Right renal cortex interstitium (tissue), 3 donors: ENCODE data around the gene FGF13. TPM values are rescaled to one million over a fixed set of nuclear protein-coding genes. Genes with fewer than 3 reads are reported as not detected.
A peak's percentile ranks its signal among the peaks of the same experiment; 100 is the strongest.

Experiments
- DNase-seq, 3 donors: peaks; one replicate each; pipeline ENCODE4 v3.0.0-alpha.2; 2013; ENCODE audit warnings: low read depth in 3 of 3, low spot score in 2 of 3
- polyA plus RNA-seq, 3 donors: library from polyadenylated mRNA; unstranded; fragments of 120-200 nt; gene quantifications; one replicate each; pipeline ENCODE4 v1.2.1, GENCODE V29; 2013; ENCODE audit not compliant: insufficient read length in 3 of 3

The FGF13 gene
- 10 to 100 TPM; 27.1 to 31.2 (median 30.8) TPM for polyA plus RNA-seq

DNA sequence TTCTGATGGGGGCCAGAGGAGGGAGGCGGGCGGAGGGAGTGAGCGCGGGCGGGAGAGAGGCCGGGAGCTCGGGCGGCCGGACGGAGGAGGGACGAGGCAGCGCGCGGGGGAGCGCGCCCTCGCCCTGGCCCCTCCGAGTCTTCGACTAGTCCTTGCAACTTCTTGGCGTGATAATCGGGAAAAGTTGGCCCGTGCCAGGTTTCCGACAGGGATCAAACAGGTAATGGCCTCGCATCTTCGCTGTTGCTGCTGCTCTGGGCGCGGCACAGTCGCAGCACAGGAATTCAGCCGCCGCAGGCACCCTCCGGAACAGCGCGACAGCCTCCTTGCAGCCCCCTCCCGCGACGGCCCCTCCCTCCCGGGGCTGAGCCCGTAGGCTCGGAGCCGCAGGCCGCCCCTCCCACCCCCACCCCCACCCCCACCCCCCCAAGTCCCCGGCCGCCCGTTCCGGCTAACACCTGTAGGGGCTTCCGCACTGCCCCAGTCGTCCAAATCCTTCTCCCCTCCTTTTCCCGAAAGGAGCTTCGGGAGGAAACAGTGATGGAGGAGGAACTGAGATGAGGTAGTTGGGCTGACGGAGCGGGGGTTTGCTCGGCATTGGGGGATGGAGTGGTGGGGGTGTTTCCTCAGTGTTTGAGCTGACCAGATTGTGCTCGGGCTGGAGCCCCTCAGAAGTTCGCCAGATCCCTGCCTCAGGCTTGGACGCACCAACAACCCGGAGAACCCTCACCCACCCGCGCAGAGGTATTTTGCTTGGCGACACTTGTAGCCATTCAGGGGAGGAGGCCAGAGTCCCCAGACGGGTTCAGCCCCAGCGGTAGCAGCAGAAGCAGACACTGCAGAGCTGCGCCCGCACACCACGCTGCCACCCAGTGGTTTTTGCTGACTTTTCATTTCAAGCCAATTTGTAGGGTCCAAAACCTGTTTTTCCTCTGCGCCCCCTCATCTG, at the start of gene FGF13:
FGF13 (minus strand) TSS at position 319 of the 949 bp plus-strand sequence. CDS start 714 bp downstream, outside the sequence.
- peak in 1 of 3 donors; percentile 24 for DNase-seq

DNA sequence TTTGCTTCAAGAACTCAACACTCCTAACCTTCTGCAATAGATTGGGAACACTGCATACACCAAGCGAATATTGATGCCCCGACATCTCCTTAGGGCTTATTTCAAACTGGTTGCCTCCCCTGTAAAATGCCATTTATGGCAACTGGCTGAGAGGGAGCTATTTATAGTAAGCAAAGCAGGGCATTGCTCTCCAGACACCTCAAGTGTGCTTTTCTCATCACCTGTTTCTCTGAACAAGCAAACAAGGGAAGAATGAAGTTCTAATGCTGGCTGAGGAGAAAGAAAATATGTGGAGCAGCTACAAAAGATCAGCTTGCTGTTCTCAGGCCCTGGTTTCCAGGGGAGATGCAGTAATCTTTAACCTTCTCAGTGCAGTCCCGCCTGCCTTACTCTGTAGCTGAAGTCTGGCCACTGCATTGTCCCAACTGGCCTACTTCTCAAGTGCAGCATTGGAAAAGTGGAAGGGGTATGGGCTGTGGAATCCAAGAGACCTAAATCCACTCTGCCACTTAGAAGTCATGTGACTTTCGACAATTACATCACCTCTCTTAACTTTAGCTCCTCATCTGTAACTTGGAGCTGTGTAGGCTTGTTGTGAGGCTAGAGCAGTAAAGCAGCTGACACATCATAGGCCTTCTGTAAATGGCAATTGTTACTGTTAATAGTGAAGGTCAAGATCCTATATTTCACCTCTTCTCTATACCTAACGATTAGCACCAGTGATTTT, 47.9 kb upstream of the FGF13 start:
- no peak for DNase-seq

- DNase-seq: peak in 2 of 3 donors; percentile 9 to 23
These were observed 44.7 kb upstream of the FGF13 start for GRCh38 chrX:138756234-138756633.

GRCh38 chrX:138754861-138755260, 43.3 kb upstream of the FGF13 start:
- DNase-seq: no peak

- DNase-seq: no peak
These were observed 37.0 kb upstream of the FGF13 start for GRCh38 chrX:138748480-138748879.

DNA sequence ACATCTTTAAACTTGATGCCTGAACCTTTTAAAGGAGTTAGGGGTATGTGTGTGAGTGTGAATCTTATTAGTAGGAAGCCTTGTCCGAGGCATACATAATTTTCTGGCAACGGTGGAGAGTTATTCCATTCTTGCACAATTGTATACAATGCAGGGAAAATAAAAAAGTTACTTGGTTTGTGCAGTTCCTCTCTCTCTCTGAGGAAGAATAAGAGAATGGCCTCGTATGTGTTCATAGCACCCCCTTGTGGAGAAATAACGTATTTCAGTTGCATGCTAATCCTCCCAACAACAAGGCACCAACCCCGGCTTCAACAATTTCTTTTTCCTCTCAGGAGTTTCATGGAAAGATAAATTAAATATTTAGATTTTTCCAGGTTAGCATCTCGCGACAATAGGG, 33.7 kb upstream of the FGF13 start:
- DNase-seq: peak in 1 of 3 donors; percentile 31

- no peak for DNase-seq
These were observed 30.7 kb upstream of the FGF13 start for GRCh38 chrX:138742217-138742616.

DNA sequence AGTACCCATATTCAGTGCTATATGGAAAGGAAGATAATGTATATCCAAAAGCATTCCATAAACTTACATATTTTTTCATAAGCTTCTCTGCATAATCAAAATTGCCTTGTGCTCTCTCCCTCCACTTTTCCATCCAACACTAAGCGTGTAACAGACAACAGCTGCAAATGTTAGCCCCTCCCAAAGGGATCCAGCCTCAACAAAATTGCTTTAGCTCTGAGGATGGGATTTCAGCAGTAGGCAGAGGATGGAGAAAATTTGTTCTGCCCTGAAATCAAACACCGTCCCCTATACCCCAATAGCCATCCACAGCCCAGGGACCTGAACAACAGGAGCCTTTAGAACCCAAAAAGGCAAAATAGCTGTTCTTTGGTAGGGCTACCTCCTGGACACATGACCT, 28.8 kb upstream of the FGF13 start:
- DNase-seq: no peak

DNA sequence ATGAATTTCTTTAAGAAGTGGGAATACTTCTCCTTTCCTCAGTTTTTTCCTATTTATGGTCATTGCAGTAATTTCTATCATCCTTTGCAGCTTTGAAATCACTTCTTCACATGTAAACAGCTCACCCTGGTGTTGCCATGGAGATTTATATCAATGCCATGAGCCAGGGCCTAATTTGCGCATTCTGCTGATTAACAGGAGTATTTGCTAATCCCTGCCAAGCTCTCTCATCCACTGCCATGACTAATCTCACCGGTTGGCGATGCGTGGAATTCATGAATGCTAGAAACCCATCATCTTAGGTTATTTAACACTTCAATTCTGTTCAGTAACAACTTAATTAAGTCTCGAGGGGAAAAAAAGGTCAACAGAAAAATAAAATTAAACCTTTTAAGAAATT, 11.8 kb upstream of the FGF13 start:
- no peak for DNase-seq

DNA sequence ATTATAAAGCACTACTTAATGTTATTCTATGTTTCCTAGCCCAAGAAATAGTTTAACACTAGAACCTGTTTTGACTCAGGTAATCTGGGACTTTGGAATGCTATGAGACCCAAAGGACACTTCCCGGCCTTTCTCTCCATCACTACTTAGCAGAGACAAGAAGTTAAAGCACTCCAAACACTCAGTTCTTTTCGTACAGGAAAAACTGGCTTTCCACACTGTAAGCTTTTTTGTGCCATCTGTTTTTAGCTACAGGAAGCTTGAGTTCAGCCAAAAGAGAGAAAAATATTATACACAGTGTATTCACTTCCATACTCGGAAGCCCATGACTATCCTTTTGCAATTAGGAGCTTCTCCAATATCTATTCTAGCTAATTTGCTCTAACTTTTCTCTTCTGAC, 7.9 kb upstream of the FGF13 start:
- no peak for DNase-seq

DNA sequence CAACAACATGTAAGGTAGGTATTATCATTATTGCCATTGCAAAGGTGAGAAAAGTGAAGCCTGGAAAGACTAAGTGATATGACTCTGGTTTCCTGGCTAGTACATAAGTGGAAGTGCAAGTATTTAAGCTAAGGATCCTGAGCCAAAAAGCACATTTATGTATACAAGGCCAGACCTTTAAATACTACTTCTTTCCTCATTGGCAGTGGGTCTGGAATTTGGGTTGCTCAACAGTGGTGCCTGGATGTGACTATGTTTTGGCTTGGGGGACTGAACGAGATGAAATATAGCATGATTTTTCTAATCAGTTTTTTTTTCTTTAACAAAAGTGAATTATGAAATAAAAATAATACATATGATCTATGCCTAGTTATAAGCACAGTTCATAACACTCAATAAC, 7.4 kb upstream of the FGF13 start:
- no peak for DNase-seq

DNA sequence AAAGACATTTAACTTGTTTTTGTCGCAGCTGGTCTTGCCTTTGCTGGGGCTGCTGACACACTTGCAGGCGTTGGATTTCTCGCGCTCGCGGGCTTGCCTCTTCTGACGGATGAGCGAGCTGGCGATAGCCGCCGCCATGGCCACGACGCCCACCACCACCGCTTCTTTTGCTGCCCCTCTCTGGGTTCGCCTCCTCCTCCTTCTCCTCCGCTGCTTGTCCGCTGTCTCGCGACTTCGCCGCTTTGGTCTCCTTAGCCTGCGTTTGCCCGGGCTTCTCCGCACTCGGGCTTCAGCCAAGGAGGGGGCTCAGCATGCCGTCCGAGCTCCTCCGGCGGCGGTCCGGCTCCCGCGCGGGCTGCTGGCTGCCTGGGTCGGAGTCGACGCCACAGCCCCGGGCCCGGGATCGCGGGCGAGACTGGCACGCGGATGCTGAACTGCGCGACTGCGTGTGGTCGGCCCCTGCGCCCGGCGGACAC, 613 bp downstream of the FGF13 start:
- DNase-seq: peak in 1 of 3 donors; percentile 3

GRCh38 chrX:138709886-138710791, 1.4 kb downstream of the FGF13 start:
- DNase-seq: peak in 1 of 3 donors; percentile 13

DNA sequence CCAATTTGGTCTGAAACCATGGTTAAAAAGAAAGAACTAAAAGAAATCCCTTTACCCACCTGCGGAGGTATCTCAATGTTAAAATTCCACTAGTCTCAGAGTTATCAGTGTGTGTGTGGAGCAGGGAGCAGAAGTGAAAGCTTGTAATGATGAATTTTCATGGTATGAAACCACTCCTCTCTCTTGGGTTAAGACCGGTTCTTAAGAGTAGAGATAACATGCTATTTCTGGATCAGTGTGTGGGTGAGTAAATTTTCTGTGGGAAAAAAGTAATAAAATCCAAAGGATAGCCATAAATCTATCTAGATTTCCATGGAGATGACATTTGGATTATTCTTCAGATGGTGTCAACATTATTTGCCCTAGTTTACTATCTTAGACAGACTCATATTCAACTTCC, 3.2 kb downstream of the FGF13 start:
- DNase-seq: no peak

GRCh38 chrX:138704596-138704995, 6.9 kb downstream of the FGF13 start:
- no peak for DNase-seq

DNA sequence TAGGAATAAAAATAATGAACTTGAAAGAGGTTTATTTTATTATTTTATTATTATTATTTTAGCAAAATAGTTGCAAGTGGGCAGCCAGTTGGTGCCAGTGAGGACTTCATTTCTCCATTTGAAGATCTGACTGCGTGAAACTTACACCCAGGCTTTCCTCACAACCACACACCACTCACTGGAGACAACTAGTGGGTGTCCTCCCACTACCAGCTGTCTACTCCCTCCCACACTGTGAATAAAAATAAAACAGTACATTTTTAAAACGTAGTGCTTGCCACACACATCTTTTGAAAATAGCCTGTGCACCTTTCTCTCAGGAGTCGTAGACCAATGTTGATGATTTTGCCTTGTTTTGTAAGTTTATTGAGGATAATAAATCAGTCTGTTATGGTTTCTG, 7.4 kb downstream of the FGF13 start:
- DNase-seq: no peak

DNA sequence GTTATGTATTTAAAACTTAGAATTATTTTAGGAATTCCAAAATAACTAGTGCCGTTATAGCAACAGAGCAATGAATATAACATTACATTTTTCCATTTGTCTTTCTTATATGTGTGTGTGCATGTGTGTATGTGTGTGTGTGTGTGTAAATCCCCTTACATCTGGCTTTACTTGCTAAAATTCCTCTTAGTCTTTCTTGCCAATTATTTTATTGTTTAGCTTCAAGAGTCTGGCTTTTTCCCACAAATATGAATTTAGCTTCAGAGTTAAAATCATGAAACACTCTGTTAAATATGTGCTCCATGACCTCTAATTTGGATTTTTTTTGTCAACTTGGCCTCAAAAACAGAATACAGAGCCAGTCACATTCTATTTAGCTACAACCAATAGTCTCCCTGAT, 18.9 kb downstream of the FGF13 start:
- DNase-seq: no peak

DNA sequence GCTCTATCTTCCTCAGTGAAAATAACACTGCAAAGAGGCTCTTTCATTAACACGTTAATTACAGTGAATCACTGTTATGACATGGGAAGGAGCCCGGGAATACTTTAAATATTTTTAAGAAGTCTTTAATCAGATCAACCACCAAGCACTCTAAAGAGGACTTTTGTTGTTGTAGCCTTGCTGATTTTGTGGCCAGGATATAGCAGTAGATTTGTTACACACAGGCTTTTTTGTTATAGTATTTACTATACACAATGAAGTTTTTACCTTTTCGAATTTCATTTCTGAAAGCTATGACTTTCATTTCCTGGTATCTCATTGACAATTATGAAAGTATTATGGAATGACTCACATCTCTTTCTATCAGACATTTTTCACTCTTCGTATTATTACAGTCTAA, 20.3 kb downstream of the FGF13 start:
- DNase-seq: no peak

DNA sequence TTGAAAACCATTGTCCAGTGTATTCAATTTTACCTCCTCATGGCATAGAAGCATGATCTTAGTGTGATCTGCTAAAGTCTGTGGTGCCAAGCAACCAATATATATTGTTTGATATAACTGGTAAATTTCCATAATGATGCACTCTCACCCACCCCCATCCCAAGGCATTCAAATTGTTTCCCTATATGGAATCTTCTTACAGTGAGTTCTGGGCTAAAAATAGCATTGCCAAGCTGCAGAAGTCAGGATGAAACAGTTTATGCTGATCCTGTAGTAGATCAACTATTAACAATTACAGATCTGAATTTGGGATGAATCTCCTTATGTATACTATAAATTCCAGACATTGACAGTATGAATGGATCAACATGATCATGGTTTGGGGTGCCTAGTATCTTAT, 20.9 kb downstream of the FGF13 start:
- no peak for DNase-seq

DNA sequence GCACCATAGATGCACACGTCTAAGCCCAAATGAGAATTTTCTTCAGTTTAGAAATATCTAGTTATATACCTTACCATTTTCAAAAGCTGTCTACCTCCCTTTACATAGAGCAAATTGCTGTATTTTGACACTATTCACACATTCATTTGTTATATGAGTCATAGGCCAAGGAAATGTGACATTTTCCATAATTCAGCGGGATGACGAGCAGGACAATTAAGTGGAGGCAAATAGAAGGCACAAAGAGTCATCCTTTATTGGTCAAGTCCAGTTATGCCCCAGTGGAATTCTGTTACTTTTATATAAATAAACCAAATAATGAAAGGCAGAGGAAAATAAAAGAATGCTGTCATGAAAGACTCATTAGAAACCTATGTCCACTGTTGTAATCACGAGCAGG, 27.9 kb downstream of the FGF13 start:
- no peak for DNase-seq

GRCh38 chrX:138669693-138670092, 41.8 kb downstream of the FGF13 start:
- no peak for DNase-seq
